Measurements from ENCODE around the gene CTXN3. TPM values are rescaled to one million over a fixed set of nuclear protein-coding genes. Genes with fewer than 3 reads are reported as not detected.
"Not testable (repeated sequence)": the region's sequence is repeated elsewhere in the genome, so short reads cannot be mapped to it uniquely, and the experiment has no call there.

The CTXN3 gene
- total RNA-seq, 2 experiments from 2014 or later = not detected

DNA sequence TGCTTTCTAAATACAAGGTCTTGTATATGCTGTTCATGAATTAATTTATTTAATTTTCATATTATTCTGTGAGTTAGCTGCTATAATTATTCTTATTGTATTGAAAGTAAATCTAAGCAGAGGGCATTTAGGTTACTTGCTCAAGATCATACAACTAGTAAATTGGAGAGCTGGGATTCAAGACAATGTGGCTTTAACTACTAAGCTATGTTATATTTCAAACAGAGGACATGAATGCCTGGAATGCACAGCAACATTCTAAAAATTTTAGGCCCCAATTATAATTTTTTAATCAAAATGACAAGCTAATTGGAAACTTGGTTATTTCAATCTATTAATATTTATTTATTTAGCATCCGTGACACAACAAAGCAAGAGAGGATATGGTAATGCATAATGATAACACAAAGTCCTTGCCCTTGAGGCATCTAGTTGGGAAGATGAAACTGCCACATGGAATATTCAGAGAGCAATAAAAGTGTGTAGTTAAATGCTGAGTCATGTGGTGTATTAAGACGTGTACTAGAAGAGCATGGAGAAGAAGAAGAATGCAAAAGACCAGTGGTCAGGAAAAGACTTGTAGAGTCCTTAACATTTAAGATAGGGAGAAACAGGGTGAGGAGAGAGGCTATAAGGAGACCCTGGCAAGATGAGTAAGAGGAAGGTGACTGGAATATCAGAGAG, 24.4 kb downstream of the CTXN3 start:
- peaks cover 3% of the 10 kb centered on the region for H3K27me3 Mint-ChIP-seq
- POLR2A ChIA-PET = no interaction called here
- DNase-seq (no peak), ATAC-seq (no peak)
- H3K4me3 Mint-ChIP-seq = no peak overlapping the region
- CTCF ChIA-PET = no interaction called here
- H3K36me3 Mint-ChIP-seq (ENCODE audit: low read depth) = no peaks in the 10 kb centered on the region
- no peaks in the 10 kb centered on the region for H3K9me3 Mint-ChIP-seq
- H3K4me1 Mint-ChIP-seq (ENCODE audit: low read depth) = no peaks in the 10 kb centered on the region
- H3K27ac Mint-ChIP-seq = no peak overlapping the region
- intact Hi-C loops (cut with micrococcal nuclease) = no loop called here
- TF ChIP-seq, protein P1, sequence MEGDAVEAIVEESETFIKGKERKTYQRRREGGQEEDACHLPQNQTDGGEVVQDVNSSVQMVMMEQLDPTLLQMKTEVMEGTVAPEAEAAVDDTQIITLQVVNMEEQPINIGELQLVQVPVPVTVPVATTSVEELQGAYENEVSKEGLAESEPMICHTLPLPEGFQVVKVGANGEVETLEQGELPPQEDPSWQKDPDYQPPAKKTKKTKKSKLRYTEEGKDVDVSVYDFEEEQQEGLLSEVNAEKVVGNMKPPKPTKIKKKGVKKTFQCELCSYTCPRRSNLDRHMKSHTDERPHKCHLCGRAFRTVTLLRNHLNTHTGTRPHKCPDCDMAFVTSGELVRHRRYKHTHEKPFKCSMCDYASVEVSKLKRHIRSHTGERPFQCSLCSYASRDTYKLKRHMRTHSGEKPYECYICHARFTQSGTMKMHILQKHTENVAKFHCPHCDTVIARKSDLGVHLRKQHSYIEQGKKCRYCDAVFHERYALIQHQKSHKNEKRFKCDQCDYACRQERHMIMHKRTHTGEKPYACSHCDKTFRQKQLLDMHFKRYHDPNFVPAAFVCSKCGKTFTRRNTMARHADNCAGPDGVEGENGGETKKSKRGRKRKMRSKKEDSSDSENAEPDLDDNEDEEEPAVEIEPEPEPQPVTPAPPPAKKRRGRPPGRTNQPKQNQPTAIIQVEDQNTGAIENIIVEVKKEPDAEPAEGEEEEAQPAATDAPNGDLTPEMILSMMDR (IDR thresholded peaks at IDR 0.05) = no peak

DNA sequence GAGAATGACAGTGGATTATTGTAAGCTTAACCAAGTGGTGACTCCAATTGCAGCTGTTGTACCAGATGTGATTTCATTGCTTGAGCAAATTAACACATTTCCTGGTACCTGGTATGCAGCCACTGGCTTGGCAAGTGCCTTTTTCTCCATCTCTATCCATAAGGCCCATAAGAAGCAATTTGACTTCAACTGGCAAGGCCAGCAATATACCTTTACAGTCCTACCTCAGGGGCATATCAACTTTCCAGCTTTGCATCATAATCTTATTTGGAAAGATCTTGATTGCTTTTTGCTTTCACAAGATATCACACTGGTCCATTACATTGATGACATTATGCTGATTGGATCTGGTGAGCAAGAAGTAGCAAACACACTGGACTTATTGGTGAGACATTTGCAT, 28.1 kb downstream of the CTXN3 start:
- intact Hi-C loops (cut with micrococcal nuclease); H3K4me3 Mint-ChIP-seq; H3K9me3 Mint-ChIP-seq; ATAC-seq; H3K27me3 Mint-ChIP-seq; H3K27ac Mint-ChIP-seq; H3K4me1 Mint-ChIP-seq (ENCODE audit: low read depth); H3K36me3 Mint-ChIP-seq (ENCODE audit: low read depth); POLR2A ChIA-PET; DNase-seq; CTCF ChIA-PET: not testable (repeated sequence)

DNA sequence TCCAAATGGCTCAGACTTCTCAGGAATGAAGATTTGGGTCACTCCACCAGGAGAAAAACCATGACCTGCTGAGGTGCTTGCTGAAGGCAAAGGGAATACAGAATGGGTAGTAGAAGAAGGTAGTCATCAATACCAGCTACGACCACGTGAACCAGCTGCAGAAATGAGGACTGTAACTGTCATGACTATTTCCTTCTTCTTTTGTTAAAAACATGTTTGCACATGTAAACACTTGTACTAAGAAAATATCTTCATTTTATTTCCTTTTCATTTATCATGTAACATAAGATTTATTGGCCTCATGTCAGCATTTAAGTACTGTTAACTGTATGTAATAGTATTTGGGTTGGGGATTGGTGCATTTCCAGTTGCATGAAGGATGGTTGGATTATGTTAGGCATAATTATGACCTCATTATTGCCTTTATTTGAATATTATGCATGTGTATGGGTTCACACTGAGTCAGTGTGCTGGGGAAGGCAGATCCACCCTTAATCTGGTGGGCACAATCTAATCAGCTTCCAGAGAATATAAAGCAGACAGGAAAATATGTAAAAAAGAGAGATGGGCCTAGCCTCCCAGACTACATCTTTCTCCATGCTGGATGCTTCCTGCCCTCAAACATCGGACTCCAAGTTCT, 30.9 kb downstream of the CTXN3 start:
- intact Hi-C loops (cut with micrococcal nuclease); H3K4me3 Mint-ChIP-seq; H3K4me1 Mint-ChIP-seq (ENCODE audit: low read depth); CTCF ChIA-PET; H3K27ac Mint-ChIP-seq; POLR2A ChIA-PET; ATAC-seq; H3K9me3 Mint-ChIP-seq; H3K27me3 Mint-ChIP-seq; DNase-seq; H3K36me3 Mint-ChIP-seq (ENCODE audit: low read depth): not testable (repeated sequence)

DNA sequence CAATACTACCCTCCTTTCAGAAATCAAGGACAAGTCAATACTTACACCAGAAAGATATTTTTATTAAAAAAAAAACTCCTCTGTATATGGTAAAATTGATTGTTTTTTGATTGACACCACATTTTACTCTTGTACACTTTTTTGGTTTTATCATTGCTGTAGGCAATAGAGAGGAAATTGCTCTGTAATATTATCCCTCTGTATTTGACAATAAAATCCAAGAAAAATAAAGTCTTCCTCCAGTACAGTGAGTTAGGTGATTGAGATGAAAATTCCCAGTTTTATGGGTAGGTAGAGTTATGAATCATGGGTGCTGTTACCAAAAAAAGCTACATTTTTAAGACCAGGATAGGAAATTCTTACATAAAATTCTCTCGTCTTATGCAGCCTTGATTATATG, 31.7 kb downstream of the CTXN3 start:
- Mint-ChIP-seq H3K27ac (no peak overlapping the region), H3K27me3 (peaks cover 4% of the 10 kb centered on the region), H3K4me3 (no peak overlapping the region), H3K4me1 (ENCODE audit: low read depth) (no peaks in the 10 kb centered on the region), H3K36me3 (ENCODE audit: low read depth) (no peaks in the 10 kb centered on the region), H3K9me3 (no peaks in the 10 kb centered on the region)
- intact Hi-C loops (cut with micrococcal nuclease) = no loop called here
- TF ChIP-seq, protein P1 (IDR thresholded peaks at IDR 0.05) = no peak
- ChIA-PET CTCF (no interaction called here), POLR2A (no interaction called here)
- ATAC-seq (no peak), DNase-seq (no peak)

DNA sequence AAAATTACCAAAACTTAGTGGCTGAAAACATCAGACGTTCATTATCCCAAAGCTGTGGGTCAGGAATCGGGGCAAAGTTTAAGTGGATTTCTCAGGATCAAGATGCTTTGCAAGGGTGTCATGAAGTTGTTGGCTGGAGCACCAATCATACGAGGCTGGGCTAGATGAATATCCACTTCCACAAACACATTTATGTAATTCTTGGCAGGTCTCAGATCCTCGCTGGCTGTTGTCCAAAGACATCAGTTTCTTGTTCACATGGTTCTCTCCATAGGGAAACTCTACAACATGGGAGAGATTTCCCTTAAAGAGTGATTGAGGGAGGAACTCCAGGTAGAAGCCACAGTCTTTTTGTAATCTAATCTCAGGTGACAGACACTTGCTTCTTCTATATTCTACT, 34.1 kb downstream of the CTXN3 start:
- intact Hi-C loops (cut with micrococcal nuclease) = no loop called here
- TF ChIP-seq, protein P1 (IDR thresholded peaks at IDR 0.05) = no peak
- ChIA-PET CTCF (no interaction called here), POLR2A (no interaction called here)
- no peak for ATAC-seq
- DNase-seq = no peak
- Mint-ChIP-seq H3K4me1 (ENCODE audit: low read depth) (no peaks in the 10 kb centered on the region), H3K9me3 (no peaks in the 10 kb centered on the region), H3K36me3 (ENCODE audit: low read depth) (no peaks in the 10 kb centered on the region), H3K4me3 (no peak overlapping the region), H3K27me3 (peaks cover 4% of the 10 kb centered on the region), H3K27ac (no peak overlapping the region)

DNA sequence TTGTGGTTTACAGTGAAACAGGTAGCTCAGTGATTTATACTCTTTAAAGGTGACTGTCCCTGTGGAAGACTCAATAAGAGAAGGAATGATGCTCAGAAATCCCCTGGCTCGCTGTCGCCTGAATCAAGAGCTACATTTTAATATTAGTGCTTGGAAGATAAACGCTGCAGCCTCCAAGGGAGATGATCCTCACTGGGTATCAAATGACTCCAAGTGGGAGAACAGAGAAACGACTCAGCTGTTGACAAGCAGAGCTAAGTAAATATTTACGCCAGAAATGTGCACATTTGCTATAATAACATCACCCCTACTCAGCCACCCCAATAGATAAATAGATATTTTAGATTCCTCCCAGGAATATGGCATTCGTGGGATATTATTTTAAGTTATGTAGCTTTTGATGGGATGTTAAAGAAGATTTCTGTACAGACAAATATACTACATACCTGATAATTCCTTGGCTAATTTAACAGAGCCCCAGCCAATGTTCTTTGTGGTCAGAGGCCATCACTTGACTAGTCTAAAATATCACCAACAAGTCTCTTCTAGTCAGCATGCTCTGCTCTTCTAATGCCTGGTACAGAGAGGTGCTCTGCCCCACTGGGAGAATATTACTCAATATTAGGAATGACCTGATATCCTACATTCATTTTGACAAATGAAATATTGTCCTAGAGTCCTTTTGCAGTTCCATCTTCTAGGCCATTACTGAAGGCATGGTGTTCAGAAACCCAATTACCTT, 36.0 kb downstream of the CTXN3 start:
- Mint-ChIP-seq H3K27ac (no peak overlapping the region), H3K4me3 (no peak overlapping the region), H3K27me3 (peaks cover 3% of the 10 kb centered on the region), H3K4me1 (ENCODE audit: low read depth) (no peaks in the 10 kb centered on the region), H3K9me3 (no peaks in the 10 kb centered on the region), H3K36me3 (ENCODE audit: low read depth) (no peaks in the 10 kb centered on the region)
- ChIA-PET CTCF (interaction anchor here (1.4 kb wide), 1 partner anchor 18 kb away, joined by 3 read pairs; the partner anchor contains the start of gene CCDC192), POLR2A (no interaction called here)
- TF ChIP-seq, protein P1 (IDR thresholded peaks at IDR 0.05) = no peak
- no peak for DNase-seq
- ATAC-seq = no peak
- intact Hi-C loops (cut with micrococcal nuclease) = no loop called here

Data from activated CD8-positive, alpha-beta T cell treated with anti-CD3 and anti-CD28 coated beads for 36 hours (primary cell).